HL-60/S4 (cell line): ENCODE measurements around the gene ADAR.

Experiments
- in situ Hi-C: fragments of 300-500 bp; cut with MboI; formaldehyde crosslinking; loops from 2 replicates; pipeline ENCODE4 v1.14.3; 2022; ENCODE audit warnings: low sequenced_read_pairs

The ADAR gene

DNA sequence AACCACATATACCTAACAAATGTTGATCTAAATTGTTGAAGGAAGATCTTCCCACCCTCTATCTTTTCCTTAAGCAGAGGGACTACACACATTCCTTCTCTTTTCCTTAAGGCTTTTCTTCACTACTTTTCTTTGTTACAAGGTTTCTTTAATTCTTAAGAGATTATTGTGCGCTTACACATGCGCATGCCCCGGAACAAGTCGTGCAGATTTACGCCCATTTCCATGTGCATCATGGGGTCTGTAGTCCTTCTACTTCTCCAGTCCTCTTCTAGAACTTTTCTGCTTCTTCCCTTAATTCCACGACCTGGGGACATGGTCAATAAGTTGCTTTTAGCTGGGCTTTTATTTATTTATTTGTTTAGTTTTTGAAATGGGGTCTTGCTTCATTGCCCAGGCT, 42.1 kb downstream of the ADAR start:
- in situ Hi-C loops, result loop anchor here (10.0 to 25.0 kb wide), 2 partner anchors 299 to 496 kb away; partner anchors contain the start of genes ADAM15 and EFNA4

DNA sequence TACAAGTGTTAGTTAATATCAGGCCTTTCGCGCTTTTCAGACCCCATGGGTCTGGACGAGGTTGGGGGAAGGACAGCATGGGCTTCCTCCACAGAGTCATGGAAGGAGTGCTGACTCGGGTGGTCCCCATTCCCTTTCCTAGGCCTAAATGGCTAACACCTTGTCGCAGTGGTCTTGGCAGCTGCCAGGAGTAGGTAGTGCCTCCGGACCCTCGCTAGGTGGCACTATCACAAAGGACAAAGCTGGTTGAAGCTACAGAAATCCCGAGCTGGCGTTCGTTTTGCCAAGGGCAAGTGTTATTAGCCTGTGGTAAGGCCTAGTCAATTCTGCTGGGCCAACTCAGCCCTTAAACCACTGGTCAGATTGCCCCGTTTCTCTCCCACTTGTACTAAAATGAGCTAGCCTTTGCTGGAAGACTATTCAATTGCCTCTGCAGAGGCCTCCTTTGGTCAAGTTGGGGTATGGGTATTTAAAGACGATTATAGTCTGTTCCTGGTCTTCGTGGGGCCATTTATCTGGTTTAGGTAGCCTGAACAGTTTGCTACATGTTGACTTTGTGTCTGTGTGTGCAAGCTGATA, 48.4 kb downstream of the ADAR start:
- in situ Hi-C loops, result loop anchor here (10.0 to 25.0 kb wide), 2 partner anchors 305 to 503 kb away; partner anchors contain the start of genes ADAM15 and EFNA4

- in situ Hi-C loops, result loop anchor here (25.0 kb wide), 1 partner anchor 503 kb away; the partner anchor contains the start of genes ADAM15 and EFNA4
Observed at GRCh38 chr1:154558720-154559465, 49.1 kb downstream of the ADAR start.

DNA sequence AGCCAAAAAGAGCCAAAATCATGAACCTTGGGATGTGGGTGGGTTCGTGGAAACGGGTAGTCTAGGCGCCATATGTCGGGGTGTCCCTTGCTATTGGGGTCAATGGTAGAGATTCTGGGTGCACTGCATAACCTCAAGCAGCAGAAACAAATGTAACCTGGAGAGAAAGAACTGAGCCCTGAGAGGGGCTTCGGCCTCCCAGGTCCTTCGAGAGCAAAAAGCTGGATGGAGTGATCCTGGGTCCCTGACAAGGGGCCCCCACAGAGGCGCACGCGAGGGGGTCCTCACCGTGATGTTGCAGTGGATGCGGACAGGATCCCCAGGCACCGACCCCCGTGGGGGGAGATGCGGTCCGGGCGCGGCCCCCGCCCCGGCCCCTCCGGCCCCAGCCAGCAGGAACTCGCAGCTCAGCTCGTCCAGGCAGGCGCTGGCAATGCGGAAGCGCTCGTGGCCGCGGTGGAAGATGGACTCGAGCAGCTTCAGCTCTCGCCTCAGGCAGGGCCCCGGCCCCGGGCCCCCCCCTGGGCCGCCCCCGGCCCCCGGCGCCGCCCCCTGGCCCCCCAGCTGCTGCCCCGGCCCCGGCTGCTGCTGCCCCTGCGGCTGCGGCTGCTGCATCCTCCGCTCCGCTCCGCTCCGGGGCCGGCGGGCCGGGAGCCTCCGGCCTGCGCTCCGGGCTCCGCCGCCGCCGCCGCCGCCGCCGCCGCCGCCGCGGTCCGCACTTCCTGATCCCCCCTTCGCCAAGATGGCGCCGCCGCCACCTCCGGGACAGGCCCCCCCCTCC, 49.9 kb downstream of the ADAR start, which contains the start of gene UBE2Q1:
Gene UBE2Q1, minus strand, starts transcription at position 724 of the 781 bp plus-strand sequence. Its CDS starts 109 bp downstream, at position 615.
- in situ Hi-C loops, result loop anchor here (25.0 kb wide), 1 partner anchor 504 kb away; the partner anchor contains the start of genes ADAM15 and EFNA4

DNA sequence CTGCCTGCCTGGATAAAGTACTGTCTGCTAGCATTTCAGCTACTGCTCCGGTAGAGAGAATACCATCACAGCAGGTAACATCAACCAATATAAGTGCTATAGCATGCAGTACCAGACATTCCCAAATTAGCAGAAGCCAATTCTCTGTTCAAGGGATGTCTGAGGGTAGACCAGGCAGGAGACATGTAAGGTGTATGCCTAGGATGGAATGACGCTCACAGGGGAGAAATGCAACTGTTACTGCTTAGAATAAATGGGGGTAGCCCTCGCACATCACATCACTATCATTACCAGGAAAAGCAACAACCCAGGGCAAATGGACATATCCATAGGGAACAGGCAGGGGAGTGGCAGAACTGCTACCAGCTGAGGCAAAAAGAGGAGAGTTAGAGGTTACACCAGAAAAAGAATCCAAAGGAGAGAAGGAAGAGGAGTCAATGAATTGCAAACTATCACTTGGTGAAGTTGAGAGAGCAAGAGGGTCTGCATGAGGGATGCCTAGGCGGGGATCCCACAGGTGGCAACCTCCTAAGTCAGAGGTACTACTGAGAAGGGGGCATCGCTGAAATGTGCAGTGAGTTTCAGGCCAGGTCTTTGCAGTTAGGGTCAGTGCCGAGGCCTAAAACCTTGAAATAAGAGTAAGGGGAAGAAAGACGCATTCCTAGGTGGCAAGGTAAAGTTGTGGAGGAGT, 50.6 kb downstream of the ADAR start:
- in situ Hi-C loops, result loop anchor here (25.0 kb wide), 1 partner anchor 505 kb away; the partner anchor contains the start of genes ADAM15 and EFNA4

- in situ Hi-C loops, result loop anchor here (25.0 kb wide), 1 partner anchor 506 kb away; the partner anchor contains the start of genes ADAM15 and EFNA4
Observed at GRCh38 chr1:154556422-154556821, 51.6 kb downstream of the ADAR start.

- in situ Hi-C loops, result loop anchor here (25.0 kb wide), 1 partner anchor 509 kb away; the partner anchor contains the start of genes ADAM15 and EFNA4
Observed at GRCh38 chr1:154553056-154554030, 54.6 kb downstream of the ADAR start.

DNA sequence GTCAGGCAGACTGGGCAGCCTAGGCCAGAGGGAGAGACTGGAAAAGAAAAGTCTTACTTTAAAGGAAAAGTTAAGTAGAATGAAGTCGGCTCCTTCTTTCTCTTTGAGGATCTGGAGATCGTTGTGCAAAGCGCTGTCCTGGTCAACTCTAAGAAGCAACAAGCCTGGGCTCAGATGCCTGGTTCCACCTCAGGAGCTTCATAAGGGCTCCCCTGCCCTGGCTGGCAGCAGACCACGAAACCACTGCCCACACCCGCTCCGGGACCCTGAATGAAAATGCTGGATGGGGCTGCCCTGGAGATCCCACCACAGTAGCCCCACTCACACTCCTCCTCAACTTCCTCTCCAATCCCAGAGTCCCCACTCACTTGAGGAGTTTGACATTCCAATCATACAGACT, 56.0 kb downstream of the ADAR start:
- in situ Hi-C loops, result loop anchor here (25.0 kb wide), 1 partner anchor 510 kb away; the partner anchor contains the start of genes ADAM15 and EFNA4

- in situ Hi-C loops, result loop anchor here (25.0 kb wide), 1 partner anchor 511 kb away; the partner anchor contains the start of genes ADAM15 and EFNA4
Observed at GRCh38 chr1:154551474-154551873, 56.5 kb downstream of the ADAR start.

GRCh38 chr1:154550657-154551056, 57.3 kb downstream of the ADAR start:
- in situ Hi-C loops, result loop anchor here (25.0 kb wide), 1 partner anchor 512 kb away; the partner anchor contains the start of genes ADAM15 and EFNA4

GRCh38 chr1:154550070-154550469, 57.9 kb downstream of the ADAR start:
- in situ Hi-C loops, result loop anchor here (25.0 kb wide), 1 partner anchor 512 kb away; the partner anchor contains the start of genes ADAM15 and EFNA4

DNA sequence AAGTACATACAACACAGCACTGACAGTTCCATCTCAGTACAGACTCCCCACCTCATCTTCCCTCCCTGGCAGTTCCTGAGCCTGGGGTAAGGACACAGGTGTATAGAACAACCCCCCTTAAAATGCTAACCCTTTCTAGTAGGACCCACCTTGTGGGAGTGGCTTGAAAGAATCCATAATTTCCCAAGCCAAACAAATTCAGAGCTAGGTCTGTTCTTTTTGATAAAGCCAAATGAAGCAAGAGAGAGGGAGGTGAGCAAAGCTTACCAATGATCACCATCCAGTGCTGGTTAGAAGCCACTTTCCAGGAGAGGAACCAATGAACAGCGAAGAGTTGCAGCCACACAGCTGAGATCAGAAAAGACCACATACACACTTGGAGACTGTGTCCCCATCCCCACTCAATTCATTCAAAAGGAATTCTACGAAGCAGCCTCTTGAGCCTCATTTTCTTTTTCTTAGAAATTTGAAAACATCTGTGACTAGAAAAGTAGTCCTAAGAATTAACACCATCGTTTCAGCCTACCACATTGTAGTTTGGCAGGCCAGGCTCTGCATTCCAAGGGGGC, 58.7 kb downstream of the ADAR start:
- in situ Hi-C loops, result loop anchor here (10.0 kb wide), 1 partner anchor 64 kb away; no protein-coding TSS in a partner anchor

- in situ Hi-C loops, result loop anchor here (10.0 kb wide), 1 partner anchor 63 kb away; no protein-coding TSS in a partner anchor
Observed at GRCh38 chr1:154548028-154548427, 60.0 kb downstream of the ADAR start.

GRCh38 chr1:154547105-154547732, 60.8 kb downstream of the ADAR start:
- in situ Hi-C loops, result loop anchor here (10.0 kb wide), 1 partner anchor 62 kb away; no protein-coding TSS in a partner anchor

GRCh38 chr1:154546264-154547063, 61.5 kb downstream of the ADAR start:
- in situ Hi-C loops, result loop anchor here (10.0 kb wide), 1 partner anchor 62 kb away; no protein-coding TSS in a partner anchor

- in situ Hi-C loops, result loop anchor here (10.0 kb wide), 1 partner anchor 56 kb away; no protein-coding TSS in a partner anchor
Observed at GRCh38 chr1:154541231-154541630, 66.8 kb downstream of the ADAR start.
